A673 (cell line): ENCODE measurements around the gene PRSS56. TPM values are rescaled to one million over a fixed set of nuclear protein-coding genes. Genes with fewer than 3 reads are reported as not detected.

Source experiments
- BruUV-seq: library from RNA; stranded (reverse); fragments of 400-500 nt; replicated peaks from 2 replicates; lab custom pipeline; 2021; lab: Mats Ljungman, UMichigan
- CTCF ChIA-PET: fragments of 300-600 bp; sonication (Branson Sonifier 250); formaldehyde crosslinking; loops from one replicate; lab custom pipeline; 2022; ENCODE audit warnings: antibody characterized with exemption; lab: Charles Lee
- POLR2A ChIA-PET: fragments of 300-600 bp; sonication (Branson Sonifier 250); formaldehyde crosslinking; loops from one replicate; lab custom pipeline; 2022; ENCODE audit warnings: antibody characterized with exemption; ENCODE audit not compliant: low non-redundant PET; lab: Charles Lee
- DNase-seq: peaks from one replicate; pipeline ENCODE4 v3.0.0-alpha.2; 2015; ENCODE audit warnings: low spot score
- H3K27ac ChIP-seq: fragments of 200-600 bp; sonication (generic); 2 replicates; pipeline ENCODE4 v1.5.1; 2016; ENCODE audit warnings: mixed run types, low read depth, mild to moderate bottlenecking, mixed read lengths, antibody characterized with exemption, low read length; ENCODE audit not compliant: poor library complexity, severe bottlenecking
- H3K27me3 ChIP-seq: fragments of 200-600 bp; sonication (generic); replicated peaks from 2 replicates; pipeline ENCODE4 v1.6.1; 2017; ENCODE audit warnings: mixed run types, low read depth, mild to moderate bottlenecking, mixed read lengths, antibody characterized with exemption, low read length; ENCODE audit not compliant: insufficient read depth, poor library complexity
- H3K36me3 ChIP-seq: fragments of 200-600 bp; sonication (generic); 2 replicates; pipeline ENCODE4 v1.6.1; 2016; ENCODE audit warnings: mixed run types, mild to moderate bottlenecking, mixed read lengths, antibody characterized with exemption, low read length; ENCODE audit not compliant: insufficient read depth, poor library complexity, severe bottlenecking
- H3K4me1 ChIP-seq: fragments of 200-600 bp; sonication (generic); 2 replicates; pipeline ENCODE4 v1.6.1; 2017; ENCODE audit warnings: mixed run types, mild to moderate bottlenecking, mixed read lengths, antibody characterized with exemption, low read length; ENCODE audit not compliant: insufficient read depth, poor library complexity, severe bottlenecking
- H3K4me3 ChIP-seq: fragments of 200-600 bp; sonication (generic); 2 replicates; pipeline ENCODE4 v1.5.1; 2016; ENCODE audit warnings: low read depth, mixed run types, mild to moderate bottlenecking, mixed read lengths, low read length; ENCODE audit not compliant: poor library complexity, severe bottlenecking
- H3K9me3 ChIP-seq: fragments of 200-600 bp; sonication (generic); 2 replicates; pipeline ENCODE4 v1.6.1; 2016; ENCODE audit warnings: mixed run types, low read depth, mild to moderate bottlenecking, mixed read lengths, antibody characterized with exemption, low read length; ENCODE audit not compliant: poor library complexity, severe bottlenecking
- CTCF ChIP-seq: fragments of 300-800, 200-600 bp; sonication (generic); conservative IDR thresholded peaks from 2 replicates; pipeline ENCODE4 v1.5.1; 2017; ENCODE audit warnings: low read depth, mild to moderate bottlenecking, antibody characterized with exemption, low read length, moderate library complexity, mixed read lengths
- EZH2 ChIP-seq: fragments of 200-600 bp; sonication (generic); IDR thresholded peaks from 2 replicates; pipeline ENCODE4 v1.6.1; 2017; ENCODE audit warnings: borderline replicate concordance, low read depth, mild to moderate bottlenecking, mixed read lengths, antibody characterized with exemption, low read length; ENCODE audit not compliant: poor library complexity, severe bottlenecking
- intact Hi-C: fragments of 100-400 bp; cut with micrococcal nuclease; formaldehyde crosslinking; loops from one replicate; pipeline ENCODE4 v1.10.0; 2022; ENCODE audit not compliant: unreplicated experiment
- total RNA-seq: library from RNA; stranded (reverse); gene quantifications from 2 replicates; pipeline ENCODE4 v1.2.3, GENCODE V29; 2021

The PRSS56 gene
- total RNA-seq, 1 experiment from 2014 or later, result not detected

GRCh38 chr2:232563580-232563979 lies 43.4 kb downstream of the PRSS56 start:
- TF ChIP-seq CTCF (no peak), EZH2 (no peak)
- CTCF ChIA-PET, result no interaction called here
- no TSS peak for BruUV-seq
- POLR2A ChIA-PET, result no interaction called here
- no peak for DNase-seq
- no peak overlapping the region for H3K4me3 ChIP-seq
- intact Hi-C loops, result no loop called here
- no peaks in the 10 kb centered on the region for H3K27me3 ChIP-seq
- no peaks in the 10 kb centered on the region for H3K9me3 ChIP-seq
- no peaks in the 10 kb centered on the region for H3K4me1 ChIP-seq
- peaks cover 67% of the 10 kb centered on the region for H3K36me3 ChIP-seq
- no peak overlapping the region for H3K27ac ChIP-seq

- TF ChIP-seq EZH2, result no peak
- TF ChIP-seq CTCF, result no peak
Observed at GRCh38 chr2:232567721-232568120, 47.5 kb downstream of the PRSS56 start.

GRCh38 chr2:232568161-232568560 lies 48.0 kb downstream of the PRSS56 start:
- H3K27ac ChIP-seq, result no peak overlapping the region

More at GRCh38 chr2:232567721-232568120, 47.5 kb downstream of the PRSS56 start:
- Histone ChIP-seq H3K27me3 (no peaks in the 10 kb centered on the region), H3K4me1 (no peaks in the 10 kb centered on the region), H3K4me3 (no peak overlapping the region), H3K36me3 (peaks cover 59% of the 10 kb centered on the region), H3K27ac (no peak overlapping the region), H3K9me3 (no peaks in the 10 kb centered on the region)
- no peak for DNase-seq
- intact Hi-C loops, result no loop called here
- POLR2A ChIA-PET, result no interaction called here
- CTCF ChIA-PET, result no interaction called here
- BruUV-seq, result no TSS peak

More at GRCh38 chr2:232568161-232568560, 48.0 kb downstream of the PRSS56 start:
- intact Hi-C loops, result no loop called here
- no peaks in the 10 kb centered on the region for H3K4me1 ChIP-seq
- peak; percentile 24 for DNase-seq
- no peaks in the 10 kb centered on the region for H3K27me3 ChIP-seq
- TF ChIP-seq EZH2 (no peak), CTCF (no peak)
- no TSS peak for BruUV-seq
- no peaks in the 10 kb centered on the region for H3K9me3 ChIP-seq
- H3K36me3 ChIP-seq, result peaks cover 57% of the 10 kb centered on the region
- ChIA-PET CTCF (no interaction called here), POLR2A (no interaction called here)
- H3K4me3 ChIP-seq, result no peak overlapping the region
